ENCODE measurements around the gene ARSG.

GRCh38 chr17:68255151-68255550 lies 36.1 kb upstream of the ARSG start:
- TF ChIP-seq CTCF (conservative IDR thresholded peaks at IDR 0.05) (no peak), ZFX (IDR thresholded peaks at IDR 0.05) (no peak)

Measured in C4-2B (cell line).